CD1c-positive myeloid dendritic cell (primary cell): ENCODE results near the gene PCGF2.

Experiments used
- DNase-seq: peaks from one replicate; pipeline ENCODE4 v3.0.0-alpha.2; 2016; ENCODE audit errors: extremely low spot score

The PCGF2 gene

GRCh38 chr17:38703742-38704605 lies 44.2 kb downstream of the PCGF2 start:
- DNase-seq, result peak; percentile 69

GRCh38 chr17:38702916-38703741 lies 45.0 kb downstream of the PCGF2 start:
- DNase-seq, result peak; percentile 65

GRCh38 chr17:38702166-38702915 lies 45.8 kb downstream of the PCGF2 start:
- DNase-seq, result peak; percentile 91

- DNase-seq, result peak; percentile 97
These were observed 46.5 kb downstream of the PCGF2 start for GRCh38 chr17:38701504-38702165.

- DNase-seq, result peak; percentile 28
These were observed 49.4 kb downstream of the PCGF2 start for GRCh38 chr17:38698760-38699159.

- DNase-seq, result no peak
These were observed 50.9 kb downstream of the PCGF2 start for GRCh38 chr17:38697061-38697820.

- no peak for DNase-seq
These were observed 54.3 kb downstream of the PCGF2 start for GRCh38 chr17:38693700-38694329.

GRCh38 chr17:38691154-38691553 lies 57.0 kb downstream of the PCGF2 start:
- no peak for DNase-seq

- DNase-seq, result no peak
These were observed 57.8 kb downstream of the PCGF2 start for GRCh38 chr17:38690386-38690785.

GRCh38 chr17:38687286-38687685 lies 60.9 kb downstream of the PCGF2 start:
- peak; percentile 40 for DNase-seq

GRCh38 chr17:38685491-38685890 lies 62.6 kb downstream of the PCGF2 start:
- DNase-seq, result peak; percentile 88
